Activated effector memory CD4-positive, alpha-beta T cell treated with anti-CD3 and anti-CD28 coated beads, Interleukin-2, amount 50 U/mL, for 16 hours (primary cell): ENCODE data around the gene PIEZO1.

Experiments used
- DNase-seq: peaks from one replicate; pipeline ENCODE4 v3.0.0-alpha.2; 2020

The PIEZO1 gene

DNA sequence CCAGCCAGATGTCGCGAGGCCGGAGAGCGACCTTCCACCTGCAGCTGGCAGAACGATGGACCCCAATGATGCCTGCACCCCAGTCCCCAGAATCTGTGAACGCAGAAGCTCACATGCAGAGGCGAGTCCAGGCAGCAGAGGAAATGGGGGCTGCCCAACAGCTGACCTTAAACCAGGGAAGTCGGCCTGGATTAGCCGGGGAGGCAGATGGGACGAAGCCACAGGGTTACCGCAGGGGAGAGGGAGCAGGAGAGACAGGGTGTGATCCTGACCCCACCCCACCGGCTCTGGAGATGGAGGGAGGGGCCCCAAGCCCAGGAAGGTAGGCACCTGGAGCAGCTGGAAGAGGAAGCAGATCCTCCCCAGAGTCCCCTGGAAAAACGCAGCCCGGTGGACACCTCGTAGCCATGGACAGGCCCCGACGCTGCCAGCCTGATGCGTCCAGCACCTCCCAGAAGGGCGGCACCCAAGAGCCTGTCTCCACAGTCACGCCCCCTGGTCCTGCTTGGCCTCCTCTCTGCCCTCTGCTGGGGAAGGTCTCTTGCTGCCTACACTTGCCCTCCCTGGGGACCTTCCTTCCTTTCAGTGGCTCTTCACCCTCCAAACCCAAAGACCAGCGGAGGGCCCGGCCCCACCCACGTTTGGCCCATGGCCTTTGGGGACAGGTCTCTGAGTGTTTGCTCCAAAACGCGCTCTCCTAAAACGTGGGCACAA lies 37.3 kb downstream of the PIEZO1 start:
- DNase-seq = no peak

DNA sequence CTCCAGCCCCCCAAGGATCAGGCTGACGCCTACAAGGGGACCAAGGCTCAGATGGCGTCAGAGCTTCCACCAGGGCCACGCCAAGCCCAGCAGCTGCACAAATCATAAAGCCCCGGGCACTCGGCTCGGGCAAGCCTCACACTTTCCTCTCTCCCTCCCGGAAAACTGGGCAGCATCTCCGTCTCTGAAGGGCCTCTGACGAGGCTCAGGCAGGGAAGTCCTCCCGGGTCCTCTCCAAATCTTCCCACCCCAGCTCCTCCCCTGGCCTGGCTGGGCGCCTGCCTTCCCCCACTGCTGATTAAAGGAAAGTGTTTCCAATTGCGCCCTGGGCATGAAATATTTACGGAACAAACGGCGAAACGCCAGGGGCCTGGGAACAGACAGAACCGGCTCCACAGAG lies 38.5 kb downstream of the PIEZO1 start:
- DNase-seq = no peak

DNA sequence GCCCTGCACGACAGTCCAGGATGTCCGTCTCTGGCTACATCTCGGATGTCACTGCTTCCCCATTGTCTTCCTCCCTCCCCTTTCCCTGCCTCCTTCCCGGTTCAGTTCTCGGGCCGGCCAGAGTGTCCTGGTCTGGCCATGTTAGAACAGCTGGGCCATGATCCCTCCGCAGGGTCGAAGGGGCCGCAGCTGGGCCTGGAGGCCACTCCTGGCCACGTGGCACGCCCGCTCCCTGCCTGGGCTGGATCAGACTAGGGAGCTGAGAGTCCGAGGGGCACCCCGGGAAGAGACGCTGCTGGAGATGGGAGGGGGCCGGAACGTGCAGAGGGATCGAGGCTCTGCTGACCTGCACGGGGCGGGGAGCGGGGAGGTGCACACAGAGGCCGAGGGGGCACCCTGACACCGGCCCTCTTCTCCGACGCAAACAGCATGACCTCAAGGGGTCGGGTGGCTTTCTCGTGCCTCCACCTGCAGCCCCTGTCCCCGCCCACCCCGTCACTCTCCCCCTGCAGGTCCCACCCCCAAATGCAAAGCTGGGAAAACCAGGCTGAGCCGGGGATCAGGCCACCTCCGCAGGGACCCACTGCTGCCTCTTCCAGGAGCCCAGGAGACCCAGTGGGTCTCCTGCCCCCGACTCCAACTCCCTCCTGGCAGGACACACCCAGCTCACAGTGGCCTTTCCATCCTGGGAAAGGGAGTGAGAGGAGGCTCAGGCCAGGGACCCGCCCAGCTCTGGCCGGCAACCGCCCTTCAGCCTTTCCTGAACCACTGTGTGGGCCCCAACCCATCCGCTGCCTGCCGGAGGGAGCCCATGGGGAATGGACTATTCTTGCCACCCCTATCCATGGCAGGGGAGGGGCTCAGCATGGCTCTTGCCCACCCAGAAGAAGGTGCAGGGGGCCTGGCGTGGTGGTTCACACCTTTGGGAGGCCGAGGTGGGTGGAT lies 40.2 kb downstream of the PIEZO1 start:
- DNase-seq = no peak

DNA sequence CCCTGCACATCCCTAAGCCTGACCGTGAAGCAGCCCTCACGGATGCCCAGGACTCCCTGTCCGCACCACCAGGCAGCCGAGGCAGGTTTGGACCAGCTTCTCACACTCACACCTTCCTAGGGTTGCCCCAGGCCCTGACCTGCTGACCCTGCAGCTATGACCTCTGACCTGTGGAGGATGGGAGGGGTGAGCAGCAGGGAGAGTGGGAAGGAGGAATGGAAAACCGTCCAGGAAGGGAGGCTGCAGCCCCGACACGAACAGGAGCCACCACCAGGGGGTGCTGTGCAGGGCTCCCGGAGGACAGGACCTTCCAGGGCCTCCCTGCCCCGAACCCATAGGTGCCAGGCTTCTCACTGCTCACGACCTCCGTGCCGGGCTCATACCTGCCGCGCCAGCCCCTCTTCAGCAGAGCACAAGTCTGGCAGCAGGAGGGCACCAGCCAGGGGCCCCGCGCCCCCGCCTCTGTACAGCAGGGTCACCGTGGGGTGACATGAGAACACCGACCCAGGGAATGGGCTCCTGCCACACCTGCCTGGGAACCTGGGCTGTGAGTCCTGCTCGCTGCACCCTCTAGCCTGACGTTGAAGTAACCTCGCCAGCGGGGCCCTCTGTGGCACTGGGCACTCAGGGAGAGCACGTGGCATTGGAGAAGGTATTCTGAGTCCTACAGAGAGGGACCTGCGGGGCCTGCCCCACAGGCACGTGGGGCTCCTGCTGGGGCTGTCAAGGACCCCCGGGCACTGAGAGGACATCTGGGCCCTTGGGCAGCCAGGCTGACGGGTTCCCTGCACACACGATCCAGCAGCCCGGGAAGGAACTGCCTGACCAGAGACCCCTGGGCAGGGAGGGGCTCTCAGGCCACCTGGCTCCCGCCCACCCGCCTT lies 41.1 kb downstream of the PIEZO1 start:
- peak; percentile 92 for DNase-seq

DNA sequence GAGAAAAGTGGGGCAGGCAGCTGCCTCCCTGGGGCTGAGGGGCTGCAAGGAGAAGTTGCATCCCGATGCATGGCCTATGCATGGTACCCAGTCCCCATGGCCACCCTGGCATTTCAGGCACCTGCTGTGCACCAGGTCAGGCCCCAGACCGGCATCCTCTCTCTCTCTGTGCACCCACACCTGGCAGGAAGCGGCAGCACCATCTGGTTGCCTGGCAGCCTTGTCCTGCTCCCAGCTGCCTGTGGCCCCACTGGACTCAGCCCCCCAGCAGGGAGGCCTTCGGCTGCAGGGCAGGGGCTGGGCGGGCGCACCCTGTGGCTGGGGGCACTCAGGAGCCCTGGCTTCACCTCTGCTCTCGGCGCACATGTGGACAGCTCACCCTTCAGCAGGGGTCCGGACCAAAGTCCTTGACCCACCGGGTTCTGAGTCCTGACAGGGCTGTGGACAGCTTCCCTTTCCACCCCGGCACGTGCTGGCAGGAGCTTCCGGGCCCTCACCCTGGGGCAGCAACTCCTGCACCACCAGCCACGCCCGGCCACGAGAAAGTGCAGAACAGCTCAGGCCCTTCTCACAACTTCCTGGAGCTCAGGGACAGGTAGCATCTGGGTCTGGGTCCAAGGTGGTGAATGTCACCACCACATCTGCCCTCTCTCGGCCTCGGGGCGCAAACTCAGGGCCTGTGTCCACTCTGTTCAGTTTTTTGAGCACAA lies 42.0 kb downstream of the PIEZO1 start:
- no peak for DNase-seq

DNA sequence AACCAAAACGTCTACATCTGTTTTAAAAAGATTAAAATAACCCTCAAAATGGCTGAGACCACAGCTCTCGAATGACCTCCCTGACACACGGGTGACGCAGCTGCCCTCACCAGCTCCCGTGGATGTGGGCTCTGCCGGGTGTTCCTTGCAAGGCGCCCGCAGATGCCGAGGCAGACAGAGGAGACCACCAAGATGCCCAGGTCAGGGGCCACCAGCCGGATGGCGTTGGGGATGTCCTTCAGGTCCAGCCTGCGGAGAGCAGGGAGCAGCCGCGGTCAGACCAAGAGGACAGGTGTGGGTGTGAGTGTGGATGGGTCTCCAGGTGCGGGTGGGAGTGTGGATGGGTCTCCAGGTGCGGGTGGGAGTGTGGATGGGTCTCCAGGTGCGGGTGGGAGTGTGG lies 43.7 kb downstream of the PIEZO1 start:
- no peak for DNase-seq

DNA sequence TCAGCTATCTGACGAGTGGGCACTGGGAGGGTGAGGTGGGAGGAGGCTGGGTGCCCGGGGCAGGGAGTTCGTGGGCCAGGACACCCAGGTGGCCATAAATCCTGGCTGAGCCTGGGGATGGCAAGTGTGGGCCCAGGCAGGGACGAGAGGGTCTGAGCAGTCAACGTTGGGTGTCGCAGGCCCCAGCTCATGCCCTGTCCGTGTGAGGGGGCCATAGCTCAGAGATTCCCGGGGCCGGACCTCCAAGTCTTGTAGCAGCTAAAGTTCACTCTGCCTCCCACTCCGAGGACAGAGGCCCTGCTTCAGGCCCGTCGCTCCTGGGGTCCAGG lies 44.3 kb downstream of the PIEZO1 start:
- DNase-seq = no peak

DNA sequence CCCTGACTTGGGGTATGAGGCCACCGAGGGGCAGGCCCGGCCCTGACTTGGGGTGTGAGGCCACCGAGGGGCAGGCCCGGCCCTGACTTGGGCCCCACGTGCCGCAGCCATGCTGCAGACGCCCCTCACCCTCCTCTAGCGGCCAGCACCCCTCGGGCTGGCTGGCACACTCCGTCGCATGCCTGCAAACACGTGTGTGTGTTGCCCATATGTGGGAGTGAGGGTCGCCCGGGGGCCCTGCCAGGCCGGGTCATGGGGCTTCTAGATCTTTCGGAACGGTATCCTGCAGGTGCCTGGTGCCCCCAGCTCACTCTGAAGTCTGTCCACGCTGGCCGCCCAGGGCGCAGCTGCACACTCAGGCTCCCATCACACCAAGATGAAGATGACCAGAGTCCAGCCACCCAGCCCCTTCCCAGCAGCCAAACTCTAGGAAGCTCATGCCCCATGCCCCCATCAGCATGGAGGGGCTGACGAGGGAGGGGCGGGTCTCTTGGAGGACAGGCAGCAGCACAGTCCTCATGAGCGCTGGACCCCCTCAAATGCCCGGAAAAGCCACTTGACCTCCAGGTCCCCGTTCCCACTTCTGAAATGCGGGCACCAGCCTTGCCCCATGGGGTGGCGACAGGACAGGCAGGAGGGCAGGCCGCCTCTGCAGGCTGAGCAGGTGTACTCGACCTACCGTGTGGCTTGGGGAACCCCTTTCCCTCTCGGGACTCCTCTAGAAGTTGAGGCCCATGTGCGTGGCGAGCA lies 44.9 kb downstream of the PIEZO1 start:
- DNase-seq = no peak

DNA sequence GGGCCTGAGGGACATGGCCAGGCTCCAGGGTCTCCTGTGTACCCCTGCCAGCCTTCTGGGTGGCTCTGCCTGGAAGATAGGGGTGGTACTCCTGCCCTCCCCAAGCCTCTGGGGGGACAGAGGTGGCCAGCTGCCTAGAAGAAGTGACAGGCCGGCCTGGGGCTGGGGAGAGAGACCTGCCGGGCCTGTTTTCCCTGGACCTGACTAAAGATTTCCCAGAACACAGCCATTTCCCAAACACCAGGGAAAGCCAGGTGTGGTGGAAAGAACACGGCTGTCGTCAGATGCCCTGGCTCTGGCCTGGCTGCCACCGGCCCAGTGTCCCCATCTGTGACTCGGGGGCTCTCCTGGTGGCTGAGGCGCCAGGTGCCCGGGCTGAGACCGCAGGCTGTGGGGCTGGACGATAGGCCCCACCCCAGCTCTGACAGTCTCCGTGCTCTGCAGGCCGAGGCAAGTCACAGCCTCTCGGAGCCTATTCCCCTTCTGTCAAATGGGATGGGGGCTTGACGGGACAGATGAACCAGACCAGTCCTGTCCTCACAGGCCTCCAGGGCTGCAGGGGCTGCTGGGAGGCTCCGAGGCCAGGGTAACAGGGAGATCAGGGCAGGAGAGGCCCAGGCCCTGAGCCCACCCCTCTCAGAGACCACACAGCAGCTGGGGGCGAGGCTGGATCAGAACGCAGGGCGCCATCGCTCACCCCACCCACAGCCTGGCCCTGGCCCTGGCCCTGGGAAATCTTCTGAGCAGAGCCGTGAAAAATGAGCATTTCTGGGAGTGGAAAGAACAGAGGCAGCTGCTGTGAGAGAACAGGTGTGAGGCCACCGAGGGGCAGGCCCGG lies 45.7 kb downstream of the PIEZO1 start:
- DNase-seq = no peak

DNA sequence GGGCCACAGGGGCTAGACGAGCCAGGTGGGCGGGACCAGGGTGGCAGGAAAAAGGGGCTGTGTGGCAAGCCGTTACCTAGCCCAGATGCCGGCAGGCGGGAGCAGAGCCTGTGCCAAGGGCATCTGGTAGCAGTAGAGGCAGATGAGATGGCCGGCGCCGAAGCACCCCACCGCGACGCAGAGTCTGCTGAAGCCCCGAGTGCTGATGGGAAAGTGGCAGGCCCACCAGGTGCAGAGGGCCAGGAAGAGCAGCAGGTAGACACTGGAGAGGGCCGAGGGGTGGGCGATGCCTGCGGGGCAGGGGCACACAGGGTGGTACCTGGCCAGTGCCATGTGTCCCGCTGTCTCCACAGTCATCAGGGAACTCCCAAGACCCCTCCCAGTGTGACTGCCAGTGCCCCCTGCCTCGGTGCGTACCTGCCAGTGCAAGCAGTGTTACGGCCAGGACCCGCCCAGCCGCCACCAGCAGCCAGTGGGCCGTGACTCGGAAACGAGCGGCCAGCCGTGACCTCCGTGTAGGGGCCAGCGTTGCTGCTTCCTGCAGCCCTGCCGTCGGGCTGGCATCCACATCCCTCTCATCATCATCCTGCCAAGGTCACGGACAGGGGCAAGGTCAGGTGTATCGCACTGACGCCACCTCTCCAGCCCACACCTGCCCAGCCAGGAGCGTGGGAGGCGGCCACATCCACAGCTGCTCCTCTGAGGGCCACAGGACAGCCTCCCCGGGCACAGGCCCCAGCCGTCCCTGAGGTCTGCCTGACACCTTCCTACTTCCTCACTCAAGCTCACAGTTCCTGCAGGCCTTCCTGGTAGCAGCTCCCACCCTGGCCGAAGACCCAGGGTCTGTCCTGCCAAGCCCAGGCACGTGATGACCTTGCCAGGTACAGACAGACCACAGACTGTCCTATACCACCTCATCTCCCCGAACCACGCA lies 46.6 kb downstream of the PIEZO1 start:
- DNase-seq = no peak

DNA sequence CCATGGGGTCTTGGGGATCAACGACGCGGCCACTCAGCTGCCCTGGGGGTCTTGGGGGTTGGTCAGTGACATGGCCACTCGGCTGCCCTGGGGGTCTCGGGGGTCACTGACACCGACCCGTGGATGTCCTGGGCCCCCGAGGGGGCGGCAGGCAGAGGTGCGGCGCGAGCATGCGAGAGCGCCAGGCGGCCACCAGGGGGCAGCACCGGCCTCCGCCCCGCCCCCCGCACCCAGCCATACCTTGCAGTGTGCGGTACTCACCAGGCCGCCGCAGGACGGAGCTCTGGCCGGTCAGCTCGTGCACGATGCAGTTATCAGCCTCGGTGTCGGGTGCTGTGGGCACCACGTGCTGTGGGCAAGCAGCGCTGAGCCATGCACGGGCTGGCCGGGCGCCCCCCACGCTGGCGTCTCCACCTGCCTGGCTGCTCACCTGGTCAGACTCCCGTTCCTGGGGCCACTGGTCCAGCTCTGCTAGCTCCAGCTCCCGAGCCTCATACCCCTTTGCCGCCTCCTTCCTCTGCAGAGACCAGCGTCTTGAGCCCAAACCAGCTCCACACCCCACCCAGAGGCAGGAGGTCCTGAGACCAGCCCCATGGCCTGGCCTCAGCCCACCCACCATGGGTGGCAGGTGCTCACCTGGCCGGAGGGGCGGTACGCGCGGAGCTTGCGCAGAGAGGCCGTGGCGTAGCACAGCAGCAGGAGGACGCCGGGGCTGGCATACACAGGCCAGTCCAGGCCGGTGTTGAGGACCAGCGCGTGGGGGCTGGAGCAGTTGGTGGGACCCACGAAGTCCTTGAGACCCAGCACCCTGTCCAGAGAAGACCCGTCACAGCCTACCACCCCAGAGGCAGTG lies 47.5 kb downstream of the PIEZO1 start:
- peak; percentile 89 for DNase-seq

DNA sequence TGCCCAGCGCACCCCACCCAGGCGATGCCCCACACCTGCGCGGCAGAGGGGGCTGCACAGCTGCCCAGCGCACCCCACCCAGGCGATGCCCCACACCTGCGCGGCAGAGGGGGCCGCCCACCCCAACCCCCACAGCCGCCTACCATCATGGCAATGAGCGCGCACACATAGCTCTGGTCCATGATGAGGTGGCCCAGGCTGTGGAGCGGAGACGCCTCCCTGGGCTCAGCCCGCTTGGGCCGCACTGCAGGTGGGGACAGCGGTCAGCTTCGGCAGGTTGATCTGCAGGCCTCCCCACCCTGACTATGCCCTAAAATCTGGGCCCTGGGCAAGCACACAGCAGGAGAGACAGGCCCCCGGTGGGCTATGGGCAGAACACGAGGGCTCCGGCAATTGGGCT lies 48.5 kb downstream of the PIEZO1 start:
- DNase-seq = no peak

DNA sequence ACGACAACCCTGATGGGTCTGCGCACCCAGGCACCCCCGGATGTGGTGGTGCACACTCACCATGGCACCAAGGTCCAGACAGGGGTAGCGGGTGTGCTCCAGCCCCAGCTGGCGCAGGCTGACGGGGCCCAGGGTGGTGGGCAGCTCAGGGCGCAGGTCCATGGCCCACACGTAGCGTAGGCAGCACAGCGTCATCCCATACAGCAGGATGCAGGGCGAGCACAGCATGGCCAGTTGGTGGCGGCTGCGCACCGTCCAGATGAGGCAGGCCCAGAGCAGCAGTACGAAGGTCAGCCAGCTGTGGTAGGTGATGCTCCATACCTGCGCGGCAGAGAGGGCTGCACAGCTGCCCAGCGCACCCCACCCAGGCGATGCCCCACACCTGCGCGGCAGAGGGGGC lies 48.9 kb downstream of the PIEZO1 start:
- DNase-seq = no peak

DNA sequence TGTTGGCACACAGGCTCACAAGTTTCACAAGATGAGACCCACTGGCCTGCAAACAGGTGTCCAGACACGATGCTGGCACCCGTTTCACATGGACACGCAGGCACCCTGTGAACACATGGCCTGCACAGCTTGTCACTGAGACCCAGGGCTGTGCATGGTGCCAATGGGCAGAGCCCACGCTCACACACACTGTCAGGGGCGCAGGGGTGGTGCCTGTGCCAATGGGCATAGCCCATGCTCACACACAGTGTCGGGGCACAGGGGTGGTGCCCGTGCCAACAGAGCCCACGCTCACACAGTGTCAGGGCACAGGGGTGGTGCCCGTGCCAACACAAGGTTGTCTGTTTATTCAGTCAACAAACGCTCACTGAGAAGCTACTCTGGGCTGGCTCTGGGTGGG lies 49.4 kb downstream of the PIEZO1 start:
- DNase-seq = no peak

DNA sequence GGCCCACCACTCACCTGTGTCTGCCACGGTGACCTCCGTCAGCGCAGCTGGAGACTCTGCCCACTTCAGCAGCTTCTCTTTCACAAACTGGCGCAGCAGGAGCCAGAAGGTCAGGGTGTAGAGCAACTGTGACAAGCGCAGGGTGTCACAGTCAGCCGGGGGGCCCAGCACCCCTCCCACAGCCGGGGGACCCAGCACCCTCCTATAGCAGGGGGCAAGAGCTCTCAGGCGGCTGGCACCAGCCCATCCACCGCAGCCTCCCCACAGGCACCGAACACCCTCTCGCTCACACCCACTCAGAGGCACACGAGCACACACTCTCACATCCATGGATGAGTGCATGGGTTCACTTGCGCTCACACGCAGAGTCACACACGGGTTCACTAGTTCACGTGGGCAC lies 49.9 kb downstream of the PIEZO1 start:
- DNase-seq = no peak

DNA sequence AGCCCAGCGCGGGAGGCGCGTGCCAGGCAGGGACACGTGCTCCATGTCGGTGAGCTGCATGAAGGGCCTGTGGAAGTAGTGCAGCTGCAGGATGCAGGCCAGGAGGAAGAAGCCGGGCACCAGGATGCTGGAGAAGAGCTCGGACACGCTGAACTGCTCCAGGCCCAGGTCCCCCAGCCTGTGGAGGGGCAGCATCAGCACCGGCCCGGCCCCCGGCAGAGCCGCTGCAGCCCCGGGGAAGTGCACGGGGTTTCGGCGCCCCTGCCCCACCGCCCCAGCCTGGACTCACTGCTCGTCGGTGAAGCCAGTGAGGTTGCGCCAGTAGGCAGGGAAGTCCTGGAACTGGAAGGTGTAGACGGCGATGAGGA lies 50.7 kb downstream of the PIEZO1 start:
- no peak for DNase-seq

DNA sequence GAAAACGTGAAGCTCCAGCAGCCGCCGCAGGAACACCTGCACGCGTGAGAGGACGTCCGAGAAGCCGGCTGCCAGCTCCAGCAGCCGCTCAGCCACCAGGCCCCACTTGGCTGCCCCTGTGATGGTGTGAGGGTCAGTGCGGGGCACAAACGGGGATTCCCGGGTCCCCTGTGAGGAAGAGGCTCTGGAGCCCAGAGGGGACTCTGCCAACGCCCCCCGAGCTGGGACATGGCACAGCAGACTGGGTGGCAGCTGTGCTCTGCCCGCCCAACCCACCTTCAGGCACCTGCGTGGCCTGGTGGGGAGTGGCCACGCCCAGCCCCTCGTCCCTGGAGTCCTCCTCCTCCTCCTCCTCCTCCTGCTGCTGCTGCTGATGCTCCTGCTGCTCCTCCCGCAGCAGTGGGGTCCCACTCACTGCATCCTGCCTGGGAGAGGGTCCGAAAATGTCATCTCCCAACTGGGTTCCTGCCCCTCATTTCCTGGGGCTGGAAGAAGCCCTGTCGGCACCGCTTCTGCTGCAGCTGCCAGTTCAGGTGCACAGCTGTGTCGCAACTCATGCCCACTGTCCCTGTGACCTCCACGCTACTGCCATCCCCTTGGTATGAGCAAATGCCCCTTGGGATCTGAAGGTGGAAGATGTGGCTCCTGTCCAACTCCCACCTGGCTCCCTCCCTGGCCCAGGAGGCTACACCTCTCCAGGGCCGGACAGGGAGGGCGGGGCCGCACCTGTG lies 51.2 kb downstream of the PIEZO1 start:
- DNase-seq = no peak

DNA sequence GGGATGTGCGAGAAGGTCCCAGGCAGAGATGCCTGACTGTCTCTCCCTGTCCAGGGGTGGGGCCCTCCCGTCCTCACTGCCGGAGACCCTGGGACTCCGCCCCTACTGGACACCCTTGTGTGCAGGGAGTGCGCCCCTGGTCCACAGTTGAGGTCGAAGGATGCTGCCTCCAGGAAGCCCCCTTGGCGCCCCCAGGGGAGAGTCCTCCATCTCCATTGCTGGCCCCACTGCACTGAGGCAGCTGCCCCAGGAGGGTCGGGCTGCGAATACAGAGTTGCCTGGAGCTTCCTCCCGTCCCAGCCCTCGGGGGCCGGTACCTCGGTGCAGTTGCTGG lies 52.1 kb downstream of the PIEZO1 start:
- DNase-seq = no peak
